Fibroblast of pulmonary artery (primary cell): ENCODE results near the gene AZIN2.
A peak's percentile ranks its signal among the peaks of the same experiment; 100 is the strongest.

Experiments used
- DNase-seq: peaks from one replicate; pipeline ENCODE4 v3.0.0-alpha.2; 2010; ENCODE audit warnings: low read depth
- H3K4me3 ChIP-seq: replicated peaks from 2 replicates; pipeline ENCODE4 v1.5.1; 2011; ENCODE audit warnings: low read depth, mild to moderate bottlenecking, control low read depth, low read length, moderate library complexity
- CTCF ChIP-seq: IDR thresholded peaks from 2 replicates; pipeline ENCODE4 v1.5.1; 2011; ENCODE audit warnings: mild to moderate bottlenecking, control low read depth, low read length, inconsistent platforms; ENCODE audit errors: missing control alignments

Gene AZIN2

GRCh38 chr1:33159577-33159976, 78.6 kb downstream of the AZIN2 start:
- TF ChIP-seq CTCF, result no peak
- no peak for DNase-seq
- H3K4me3 ChIP-seq, result no peak overlapping the region

- no peak overlapping the region for H3K4me3 ChIP-seq
- TF ChIP-seq CTCF, result no peak
- peak; percentile 60 for DNase-seq
Observed at GRCh38 chr1:33161061-33161681, 80.2 kb downstream of the AZIN2 start.

GRCh38 chr1:33162141-33162540, 81.2 kb downstream of the AZIN2 start:
- no peak for DNase-seq
- no peak for TF ChIP-seq CTCF
- no peak overlapping the region for H3K4me3 ChIP-seq

GRCh38 chr1:33163621-33164519, 82.9 kb downstream of the AZIN2 start:
- TF ChIP-seq CTCF, result no peak
- H3K4me3 ChIP-seq, result no peak overlapping the region
- DNase-seq, result peak; percentile 40

- no peak for DNase-seq
- H3K4me3 ChIP-seq, result no peak overlapping the region
- no peak for TF ChIP-seq CTCF
Observed at GRCh38 chr1:33165209-33165608, 84.3 kb downstream of the AZIN2 start.

GRCh38 chr1:33165809-33166208, 84.9 kb downstream of the AZIN2 start:
- H3K4me3 ChIP-seq, result no peak overlapping the region
- no peak for TF ChIP-seq CTCF
- no peak for DNase-seq
